ENCODE data around the gene OR51A2. TPM values are rescaled to one million over a fixed set of nuclear protein-coding genes. Genes with fewer than 3 reads are reported as not detected.

The OR51A2 gene
- polyA plus RNA-seq, 5 donors: not detected

Other genes with a start within 250 kb of the OR51A2 start
- not detected for gene OR51F1, start 185.8 kb downstream of the OR51A2 start, polyA plus RNA-seq (ENCODE audit: insufficient read depth in 1 of 5, insufficient read length in 5 of 5, low replicate concordance in 1 of 5)
- gene OR52R1, start 151.3 kb downstream of the OR51A2 start, polyA plus RNA-seq (ENCODE audit: insufficient read depth in 1 of 5, insufficient read length in 5 of 5, low replicate concordance in 1 of 5): not detected
- not detected for gene OR51F2, start 134.4 kb downstream of the OR51A2 start, polyA plus RNA-seq (ENCODE audit: insufficient read depth in 1 of 5, insufficient read length in 5 of 5, low replicate concordance in 1 of 5)
- not detected for gene OR51S1, start 106.5 kb downstream of the OR51A2 start, polyA plus RNA-seq (ENCODE audit: insufficient read depth in 1 of 5, insufficient read length in 5 of 5, low replicate concordance in 1 of 5)
- gene OR51T1, start 73.8 kb downstream of the OR51A2 start, polyA plus RNA-seq (ENCODE audit: insufficient read depth in 1 of 5, insufficient read length in 5 of 5, low replicate concordance in 1 of 5): not detected
- gene OR51A7, start 51.9 kb downstream of the OR51A2 start, polyA plus RNA-seq (ENCODE audit: insufficient read depth in 1 of 5, insufficient read length in 5 of 5, low replicate concordance in 1 of 5): not detected
- not detected for gene OR51G2, start 36.4 kb downstream of the OR51A2 start, polyA plus RNA-seq (ENCODE audit: insufficient read depth in 1 of 5, insufficient read length in 5 of 5, low replicate concordance in 1 of 5)
- not detected for gene OR51G1, start 31.4 kb downstream of the OR51A2 start, polyA plus RNA-seq (ENCODE audit: insufficient read depth in 1 of 5, insufficient read length in 5 of 5, low replicate concordance in 1 of 5)
- gene OR51A4, start 8.1 kb downstream of the OR51A2 start, polyA plus RNA-seq (ENCODE audit: insufficient read depth in 1 of 5, insufficient read length in 5 of 5, low replicate concordance in 1 of 5): not detected
- under 1 TPM; 0.01 to 0.04 (median 0.04) TPM for gene OR51L1, start 39.1 kb upstream of the OR51A2 start, polyA plus RNA-seq (ENCODE audit: insufficient read depth in 1 of 5, insufficient read length in 5 of 5, low replicate concordance in 1 of 5)
- gene OR52J3, start 90.8 kb upstream of the OR51A2 start, polyA plus RNA-seq (ENCODE audit: insufficient read depth in 1 of 5, insufficient read length in 5 of 5, low replicate concordance in 1 of 5): not detected
- not detected for gene OR52E2, start 103.9 kb upstream of the OR51A2 start, polyA plus RNA-seq (ENCODE audit: insufficient read depth in 1 of 5, insufficient read length in 5 of 5, low replicate concordance in 1 of 5)
- gene OR52E1, start 113.9 kb upstream of the OR51A2 start, polyA plus RNA-seq (ENCODE audit: insufficient read depth in 1 of 5, insufficient read length in 5 of 5, low replicate concordance in 1 of 5): not detected
- gene OR52A5, start 182.6 kb upstream of the OR51A2 start, polyA plus RNA-seq (ENCODE audit: insufficient read depth in 1 of 5, insufficient read length in 5 of 5, low replicate concordance in 1 of 5): not detected
- under 1 TPM in 4 of 5 donors, not detected in 1; 0.01 to 0.04 (median 0.03) TPM for gene OR52A1, start 199.0 kb upstream of the OR51A2 start, polyA plus RNA-seq (ENCODE audit: insufficient read depth in 1 of 5, insufficient read length in 5 of 5, low replicate concordance in 1 of 5)
- not detected for gene OR51V1, start 245.0 kb upstream of the OR51A2 start, polyA plus RNA-seq (ENCODE audit: insufficient read depth in 1 of 5, insufficient read length in 5 of 5, low replicate concordance in 1 of 5)